ENCODE measurements around the gene MRS2. TPM values are rescaled to one million over a fixed set of nuclear protein-coding genes. Genes with fewer than 3 reads are reported as not detected.

Gene MRS2
- polyA plus RNA-seq, 1 of the 3 experiments (the other 2 are of a cell fraction): 9.4 TPM

DNA sequence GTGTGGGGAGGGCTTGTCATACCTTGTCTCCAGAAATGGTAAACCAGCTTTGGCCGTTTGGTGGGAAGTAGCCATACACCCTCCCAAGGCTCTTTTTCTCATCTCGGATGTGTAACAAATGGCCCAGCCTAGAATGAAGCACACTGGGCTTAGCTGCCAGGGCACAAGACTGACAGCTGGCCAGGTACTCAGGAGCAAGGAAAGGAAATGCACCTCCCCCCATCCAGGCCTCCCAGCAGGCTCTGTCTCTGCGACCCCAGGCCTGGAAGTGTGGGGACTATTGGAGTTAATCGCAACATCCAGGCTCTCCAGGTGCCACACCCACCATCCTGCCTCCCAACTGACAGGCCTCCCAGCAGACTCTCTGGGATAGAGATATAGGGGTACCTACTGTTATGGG is 43.0 kb downstream of the MRS2 start:
- POLR2A ChIA-PET: no interaction called here
- Histone ChIP-seq H3K27me3 (ENCODE audit: insufficient read depth) (no peaks in the 10 kb centered on the region), H3K27ac (ENCODE audit: low read depth in 2 of 2, low read length in 1 of 2) (no peak overlapping the region), H3K4me3 (ENCODE audit: low read depth in 2 of 2, low read length in 1 of 2) (no peak overlapping the region), H2AFZ (ENCODE audit: low read depth) (no peak overlapping the region), H3K9me2 (no peaks in the 10 kb centered on the region), H4K20me1 (ENCODE audit: insufficient read depth) (no peaks in the 10 kb centered on the region), H3K9me3 (no peaks in the 10 kb centered on the region), H3K4me1 (ENCODE audit: control insufficient read depth in 1 of 2, insufficient read depth in 2 of 2, low read depth in 1 of 2, low read length in 1 of 2) (no peaks in the 10 kb centered on the region), H3F3A (replicated peaks; ENCODE audit: insufficient read depth) (no peaks in the 10 kb centered on the region), H3K79me2 (ENCODE audit: insufficient read depth) (no peaks in the 10 kb centered on the region), H3K36me3 (replicated peaks in 1 of 2; ENCODE audit: control insufficient read depth in 1 of 2, insufficient read depth in 2 of 2, low read length in 1 of 2) (no peaks in the 10 kb centered on the region), H3K4me2 (no peak overlapping the region), H3K9ac (no peak overlapping the region)
- no peak for DNase-seq
- CTCF ChIA-PET: no interaction called here
- 64% methylated on average over 4 of the region's 4 CpGs for WGBS (ENCODE audit: low lambda C conversion rate)
- no peak for TF ChIP-seq POLR2AphosphoS5 (IDR thresholded peaks at IDR 0.05; ENCODE audit: low read depth, low read length)
- no peak for TF ChIP-seq GABPA (IDR thresholded peaks at IDR 0.05; ENCODE audit: low read depth)
- TF ChIP-seq YY1 (IDR thresholded peaks at IDR 0.05; ENCODE audit: low read depth): no peak
- TF ChIP-seq NFIC (IDR thresholded peaks at IDR 0.05; ENCODE audit: borderline replicate concordance): no peak
- TF ChIP-seq SMC3 (IDR thresholded peaks at IDR 0.05; ENCODE audit: low read depth, low read length): no peak
- no peak for TF ChIP-seq TAF1 (IDR thresholded peaks at IDR 0.05; ENCODE audit: borderline replicate concordance, low read depth, low read length)
- TF ChIP-seq RFX5 (IDR thresholded peaks at IDR 0.05; ENCODE audit: low read length): no peak
- TF ChIP-seq, protein P1, sequence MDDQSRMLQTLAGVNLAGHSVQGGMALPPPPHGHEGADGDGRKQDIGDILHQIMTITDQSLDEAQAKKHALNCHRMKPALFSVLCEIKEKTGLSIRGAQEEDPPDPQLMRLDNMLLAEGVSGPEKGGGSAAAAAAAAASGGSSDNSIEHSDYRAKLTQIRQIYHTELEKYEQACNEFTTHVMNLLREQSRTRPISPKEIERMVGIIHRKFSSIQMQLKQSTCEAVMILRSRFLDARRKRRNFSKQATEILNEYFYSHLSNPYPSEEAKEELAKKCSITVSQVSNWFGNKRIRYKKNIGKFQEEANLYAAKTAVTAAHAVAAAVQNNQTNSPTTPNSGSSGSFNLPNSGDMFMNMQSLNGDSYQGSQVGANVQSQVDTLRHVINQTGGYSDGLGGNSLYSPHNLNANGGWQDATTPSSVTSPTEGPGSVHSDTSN (IDR thresholded peaks at IDR 0.05): no peak
- TF ChIP-seq, protein P2, sequence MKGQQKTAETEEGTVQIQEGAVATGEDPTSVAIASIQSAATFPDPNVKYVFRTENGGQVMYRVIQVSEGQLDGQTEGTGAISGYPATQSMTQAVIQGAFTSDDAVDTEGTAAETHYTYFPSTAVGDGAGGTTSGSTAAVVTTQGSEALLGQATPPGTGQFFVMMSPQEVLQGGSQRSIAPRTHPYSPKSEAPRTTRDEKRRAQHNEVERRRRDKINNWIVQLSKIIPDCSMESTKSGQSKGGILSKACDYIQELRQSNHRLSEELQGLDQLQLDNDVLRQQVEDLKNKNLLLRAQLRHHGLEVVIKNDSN (IDR thresholded peaks at IDR 0.05; ENCODE audit: borderline replicate concordance, low read depth): no peak
- TF ChIP-seq TEAD4 (IDR thresholded peaks at IDR 0.05; ENCODE audit: borderline replicate concordance, insufficient read depth): no peak
- no peak for TF ChIP-seq CHD2 (IDR thresholded peaks at IDR 0.05; ENCODE audit: low read length, partially characterized antibody)
- no peak for TF ChIP-seq RXRA (IDR thresholded peaks at IDR 0.05; ENCODE audit: borderline replicate concordance, low read depth)
- TF ChIP-seq, protein P3, sequence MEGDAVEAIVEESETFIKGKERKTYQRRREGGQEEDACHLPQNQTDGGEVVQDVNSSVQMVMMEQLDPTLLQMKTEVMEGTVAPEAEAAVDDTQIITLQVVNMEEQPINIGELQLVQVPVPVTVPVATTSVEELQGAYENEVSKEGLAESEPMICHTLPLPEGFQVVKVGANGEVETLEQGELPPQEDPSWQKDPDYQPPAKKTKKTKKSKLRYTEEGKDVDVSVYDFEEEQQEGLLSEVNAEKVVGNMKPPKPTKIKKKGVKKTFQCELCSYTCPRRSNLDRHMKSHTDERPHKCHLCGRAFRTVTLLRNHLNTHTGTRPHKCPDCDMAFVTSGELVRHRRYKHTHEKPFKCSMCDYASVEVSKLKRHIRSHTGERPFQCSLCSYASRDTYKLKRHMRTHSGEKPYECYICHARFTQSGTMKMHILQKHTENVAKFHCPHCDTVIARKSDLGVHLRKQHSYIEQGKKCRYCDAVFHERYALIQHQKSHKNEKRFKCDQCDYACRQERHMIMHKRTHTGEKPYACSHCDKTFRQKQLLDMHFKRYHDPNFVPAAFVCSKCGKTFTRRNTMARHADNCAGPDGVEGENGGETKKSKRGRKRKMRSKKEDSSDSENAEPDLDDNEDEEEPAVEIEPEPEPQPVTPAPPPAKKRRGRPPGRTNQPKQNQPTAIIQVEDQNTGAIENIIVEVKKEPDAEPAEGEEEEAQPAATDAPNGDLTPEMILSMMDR (IDR thresholded peaks at IDR 0.05): no peak
- TF ChIP-seq, protein P4, sequence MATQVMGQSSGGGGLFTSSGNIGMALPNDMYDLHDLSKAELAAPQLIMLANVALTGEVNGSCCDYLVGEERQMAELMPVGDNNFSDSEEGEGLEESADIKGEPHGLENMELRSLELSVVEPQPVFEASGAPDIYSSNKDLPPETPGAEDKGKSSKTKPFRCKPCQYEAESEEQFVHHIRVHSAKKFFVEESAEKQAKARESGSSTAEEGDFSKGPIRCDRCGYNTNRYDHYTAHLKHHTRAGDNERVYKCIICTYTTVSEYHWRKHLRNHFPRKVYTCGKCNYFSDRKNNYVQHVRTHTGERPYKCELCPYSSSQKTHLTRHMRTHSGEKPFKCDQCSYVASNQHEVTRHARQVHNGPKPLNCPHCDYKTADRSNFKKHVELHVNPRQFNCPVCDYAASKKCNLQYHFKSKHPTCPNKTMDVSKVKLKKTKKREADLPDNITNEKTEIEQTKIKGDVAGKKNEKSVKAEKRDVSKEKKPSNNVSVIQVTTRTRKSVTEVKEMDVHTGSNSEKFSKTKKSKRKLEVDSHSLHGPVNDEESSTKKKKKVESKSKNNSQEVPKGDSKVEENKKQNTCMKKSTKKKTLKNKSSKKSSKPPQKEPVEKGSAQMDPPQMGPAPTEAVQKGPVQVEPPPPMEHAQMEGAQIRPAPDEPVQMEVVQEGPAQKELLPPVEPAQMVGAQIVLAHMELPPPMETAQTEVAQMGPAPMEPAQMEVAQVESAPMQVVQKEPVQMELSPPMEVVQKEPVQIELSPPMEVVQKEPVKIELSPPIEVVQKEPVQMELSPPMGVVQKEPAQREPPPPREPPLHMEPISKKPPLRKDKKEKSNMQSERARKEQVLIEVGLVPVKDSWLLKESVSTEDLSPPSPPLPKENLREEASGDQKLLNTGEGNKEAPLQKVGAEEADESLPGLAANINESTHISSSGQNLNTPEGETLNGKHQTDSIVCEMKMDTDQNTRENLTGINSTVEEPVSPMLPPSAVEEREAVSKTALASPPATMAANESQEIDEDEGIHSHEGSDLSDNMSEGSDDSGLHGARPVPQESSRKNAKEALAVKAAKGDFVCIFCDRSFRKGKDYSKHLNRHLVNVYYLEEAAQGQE (IDR thresholded peaks at IDR 0.05; ENCODE audit: low read depth, low read length): no peak
- TF ChIP-seq EZH2phosphoT487 (IDR thresholded peaks at IDR 0.05; ENCODE audit: borderline replicate concordance, low read depth): no peak
- no peak for TF ChIP-seq SIN3A (IDR thresholded peaks at IDR 0.05; ENCODE audit: borderline replicate concordance, low read depth, low read length)

Data from SK-N-SH (cell line).